Activated T-helper 1 cell treated with anti-CD3 and anti-CD28 coated beads, Interleukin-12 subunit alpha, Interleukin-12 subunit beta, Interleukin-2, Interleukin-4 antibody, amounts not matched to agents 30 ng/mL and 10 ng/mL and 1 ng/mL, durations not matched to agents 14 hours and 24 hours and 36 hours (primary cell): ENCODE data around the gene OBP2B. TPM values are rescaled to one million over a fixed set of nuclear protein-coding genes. Genes with fewer than 3 reads are reported as not detected.
A peak's percentile ranks its signal among the peaks of the same experiment; 100 is the strongest.
"Not testable (repeated sequence)": the region's sequence is repeated elsewhere in the genome, so short reads cannot be mapped to it uniquely, and the experiment has no call there.

Experiments used
- DNase-seq: peaks from one replicate; pipeline ENCODE4 v3.0.0; 2021; ENCODE audit warnings: low spot score
- H3K27ac Mint-ChIP-seq: one replicate; pipeline ENCODE4 v1.8.0; 2021; ENCODE audit warnings: mild to moderate bottlenecking, mixed read lengths
- H3K27me3 Mint-ChIP-seq: one replicate; pipeline ENCODE4 v1.8.0; 2022; ENCODE audit warnings: mild to moderate bottlenecking, moderate library complexity, mixed read lengths; ENCODE audit not compliant: insufficient read depth
- H3K36me3 Mint-ChIP-seq: one replicate; pipeline ENCODE4 v1.8.0; 2021; ENCODE audit warnings: low read depth, mixed read lengths
- H3K4me1 Mint-ChIP-seq: one replicate; pipeline ENCODE4 v1.8.0; 2021; ENCODE audit warnings: low read depth, mixed read lengths
- H3K4me3 Mint-ChIP-seq: one replicate; pipeline ENCODE4 v1.8.0; 2021; ENCODE audit warnings: mild to moderate bottlenecking, moderate library complexity, mixed read lengths
- H3K9me3 Mint-ChIP-seq: one replicate; pipeline ENCODE4 v1.8.0; 2021; ENCODE audit warnings: mixed read lengths
- intact Hi-C: fragments of 100-400 bp; cut with micrococcal nuclease; formaldehyde crosslinking; loops from one replicate; pipeline ENCODE4 v1.15.1; 2024
- total RNA-seq: library from RNA; stranded (reverse); gene quantifications from 2 replicates; pipeline ENCODE4 v1.2.3, GENCODE V29; 2022

Gene OBP2B
- total RNA-seq = not detected in 2 replicates

DNA sequence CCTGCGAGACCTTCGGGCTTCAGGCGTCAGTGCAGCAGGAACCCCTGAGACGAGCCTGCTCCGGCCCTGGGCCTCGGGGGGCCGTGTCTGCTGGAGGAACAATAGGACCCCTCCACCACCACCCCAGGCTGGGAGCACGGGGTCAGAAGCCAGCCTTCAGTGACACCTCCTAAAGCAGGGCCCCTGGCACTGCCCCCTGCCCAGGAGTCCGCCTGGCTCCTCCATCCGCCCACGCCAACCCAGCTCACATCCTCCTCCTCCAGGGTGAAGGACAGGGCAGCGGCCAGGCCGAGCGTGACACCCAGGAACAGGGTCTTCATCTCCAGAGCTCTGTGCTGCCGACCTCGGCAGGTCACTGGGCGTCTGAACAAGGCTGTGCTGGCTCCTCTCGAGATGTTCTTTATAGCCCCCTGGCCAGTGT is at the start of gene OBP2B:
TSS of gene OBP2B (minus strand) at position 371 of the 421 bp plus-strand sequence. CDS start at position 320, 51 bp downstream.
- H3K36me3 Mint-ChIP-seq, H3K9me3 Mint-ChIP-seq, DNase-seq, H3K4me3 Mint-ChIP-seq, H3K4me1 Mint-ChIP-seq, H3K27ac Mint-ChIP-seq, intact Hi-C loops: not testable (repeated sequence)
- H3K27me3 Mint-ChIP-seq = peaks cover 11% of the 10 kb centered on the region

GRCh38 chr9:133258061-133259015 is 49.3 kb upstream of the OBP2B start:
- no peak overlapping the region for H3K4me3 Mint-ChIP-seq
- no peak overlapping the region for H3K27ac Mint-ChIP-seq
- H3K36me3 Mint-ChIP-seq = no peaks in the 10 kb centered on the region
- no peaks in the 10 kb centered on the region for H3K9me3 Mint-ChIP-seq
- H3K27me3 Mint-ChIP-seq = peaks cover 3% of the 10 kb centered on the region
- no peak for DNase-seq
- intact Hi-C loops = no loop called here
- peaks cover 6% of the 10 kb centered on the region for H3K4me1 Mint-ChIP-seq

DNA sequence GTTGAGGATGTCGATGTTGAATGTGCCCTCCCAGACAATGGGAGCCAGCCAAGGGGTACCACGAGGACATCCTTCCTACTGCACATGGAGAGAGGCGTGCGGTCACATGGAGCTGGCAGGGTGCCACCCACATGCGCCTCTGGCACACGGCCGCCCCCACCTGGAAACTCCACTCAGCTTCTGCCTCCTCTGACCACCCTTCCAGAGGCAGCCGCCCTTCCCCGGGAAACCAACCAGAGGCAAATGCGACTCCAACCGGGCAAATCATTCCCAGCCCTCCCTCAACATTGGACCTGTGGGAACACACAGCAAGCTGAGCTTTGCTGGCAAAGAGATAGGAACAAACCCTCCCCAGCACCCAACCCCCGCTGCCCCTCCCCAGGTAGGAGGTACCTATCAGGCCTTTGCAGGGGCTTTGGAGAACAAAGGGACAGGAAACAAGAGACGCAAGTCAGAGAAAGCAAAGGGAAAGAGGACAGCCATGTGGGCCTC is 48.5 kb upstream of the OBP2B start:
- Mint-ChIP-seq H3K9me3 (no peaks in the 10 kb centered on the region), H3K4me1 (peaks cover 12% of the 10 kb centered on the region), H3K36me3 (no peaks in the 10 kb centered on the region), H3K27ac (no peak overlapping the region), H3K27me3 (peaks cover 3% of the 10 kb centered on the region), H3K4me3 (no peak overlapping the region)
- DNase-seq = no peak
- intact Hi-C loops = no loop called here

DNA sequence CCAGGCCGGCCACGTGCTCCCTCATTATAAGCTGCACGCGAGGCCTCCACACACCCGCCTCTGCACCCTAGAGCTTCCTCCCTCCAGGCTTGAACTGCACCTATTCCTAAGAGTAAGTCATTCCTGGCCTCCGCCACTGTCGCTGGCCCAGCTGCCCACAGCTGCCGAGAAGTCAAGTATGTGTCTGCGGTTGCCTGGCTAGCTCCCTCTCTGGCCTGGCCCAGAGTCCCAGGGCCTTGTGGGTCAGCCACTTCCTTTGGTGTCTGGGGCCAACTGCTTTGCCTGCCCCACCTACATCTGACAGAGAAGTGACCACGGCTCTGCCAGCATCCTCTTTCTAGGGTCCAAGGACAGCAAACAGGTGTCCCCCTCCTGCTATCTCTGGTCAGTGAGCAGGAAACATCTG is 47.6 kb upstream of the OBP2B start:
- no peaks in the 10 kb centered on the region for H3K27me3 Mint-ChIP-seq
- no peaks in the 10 kb centered on the region for H3K36me3 Mint-ChIP-seq
- DNase-seq = no peak
- H3K27ac Mint-ChIP-seq = no peak overlapping the region
- intact Hi-C loops = no loop called here
- H3K4me1 Mint-ChIP-seq = peaks cover 12% of the 10 kb centered on the region
- no peaks in the 10 kb centered on the region for H3K9me3 Mint-ChIP-seq
- H3K4me3 Mint-ChIP-seq = no peak overlapping the region

GRCh38 chr9:133256136-133256461 is 47.0 kb upstream of the OBP2B start:
- no peaks in the 10 kb centered on the region for H3K9me3 Mint-ChIP-seq
- no peak for DNase-seq
- H3K27me3 Mint-ChIP-seq = no peaks in the 10 kb centered on the region
- intact Hi-C loops = no loop called here
- H3K4me3 Mint-ChIP-seq = no peak overlapping the region
- no peaks in the 10 kb centered on the region for H3K36me3 Mint-ChIP-seq
- H3K4me1 Mint-ChIP-seq = peaks cover 12% of the 10 kb centered on the region
- no peak overlapping the region for H3K27ac Mint-ChIP-seq

DNA sequence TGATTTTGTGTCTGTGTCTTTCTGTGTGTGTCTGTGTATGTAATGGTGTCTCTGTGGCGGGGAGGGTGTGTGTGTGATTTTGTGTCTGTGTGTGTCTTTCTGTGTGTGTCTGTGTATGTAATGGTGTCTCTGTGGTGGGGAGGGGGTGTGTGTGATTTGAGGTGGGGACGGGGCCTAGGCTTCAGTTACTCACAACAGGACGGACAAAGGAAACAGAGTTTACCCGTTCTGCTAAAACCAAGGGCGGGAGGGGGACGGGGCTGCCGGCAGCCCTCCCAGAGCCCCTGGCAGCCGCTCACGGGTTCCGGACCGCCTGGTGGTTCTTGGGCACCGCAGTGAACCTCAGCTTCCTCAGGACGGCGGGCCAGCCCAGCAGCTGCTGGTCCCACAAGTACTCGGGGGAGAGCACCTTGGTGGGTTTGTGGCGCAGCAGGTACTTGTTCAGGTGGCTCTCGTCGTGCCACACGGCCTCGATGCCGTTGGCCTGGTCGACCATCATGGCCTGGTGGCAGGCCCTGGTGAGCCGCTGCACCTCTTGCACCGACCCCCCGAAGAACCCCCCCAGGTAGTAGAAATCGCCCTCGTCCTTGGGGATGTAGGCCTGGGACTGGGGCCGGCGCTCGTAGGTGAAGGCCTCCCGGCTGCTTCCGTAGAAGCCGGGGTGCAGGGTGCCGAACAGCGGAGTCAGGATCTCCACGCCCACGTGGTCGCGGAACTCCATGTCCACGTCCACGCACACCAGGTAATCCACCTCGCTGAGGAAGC is 46.5 kb upstream of the OBP2B start:
- Mint-ChIP-seq H3K36me3 (no peaks in the 10 kb centered on the region), H3K9me3 (no peaks in the 10 kb centered on the region), H3K4me3 (no peak overlapping the region), H3K27ac (no peak overlapping the region), H3K4me1 (peaks cover 12% of the 10 kb centered on the region), H3K27me3 (peaks cover 2% of the 10 kb centered on the region)
- intact Hi-C loops = no loop called here
- no peak for DNase-seq

DNA sequence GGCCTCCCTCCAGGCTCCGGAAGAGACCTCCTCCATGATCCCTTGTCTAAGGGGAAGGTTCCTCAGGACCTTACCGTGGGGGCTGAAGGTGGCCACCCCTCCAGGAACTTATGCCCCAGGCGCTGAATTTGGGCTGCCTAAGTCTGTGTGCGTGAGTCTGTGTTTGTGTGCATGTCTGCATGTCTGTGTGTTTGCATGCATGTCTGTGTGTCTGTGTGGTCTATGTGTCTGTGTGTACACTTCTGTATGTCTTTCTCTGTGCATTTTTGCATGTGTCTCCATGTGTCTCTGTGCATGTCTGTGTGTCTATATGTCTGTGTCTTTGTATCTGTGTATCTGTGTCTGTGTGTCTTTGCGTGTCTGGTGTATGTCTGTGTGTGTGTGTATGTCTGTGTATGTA is 45.4 kb upstream of the OBP2B start:
- H3K27ac Mint-ChIP-seq = no peak overlapping the region
- intact Hi-C loops = no loop called here
- no peak for DNase-seq
- no peak overlapping the region for H3K4me3 Mint-ChIP-seq
- H3K9me3 Mint-ChIP-seq = no peaks in the 10 kb centered on the region
- peaks cover 2% of the 10 kb centered on the region for H3K36me3 Mint-ChIP-seq
- H3K27me3 Mint-ChIP-seq = peaks cover 3% of the 10 kb centered on the region
- peaks cover 13% of the 10 kb centered on the region for H3K4me1 Mint-ChIP-seq

DNA sequence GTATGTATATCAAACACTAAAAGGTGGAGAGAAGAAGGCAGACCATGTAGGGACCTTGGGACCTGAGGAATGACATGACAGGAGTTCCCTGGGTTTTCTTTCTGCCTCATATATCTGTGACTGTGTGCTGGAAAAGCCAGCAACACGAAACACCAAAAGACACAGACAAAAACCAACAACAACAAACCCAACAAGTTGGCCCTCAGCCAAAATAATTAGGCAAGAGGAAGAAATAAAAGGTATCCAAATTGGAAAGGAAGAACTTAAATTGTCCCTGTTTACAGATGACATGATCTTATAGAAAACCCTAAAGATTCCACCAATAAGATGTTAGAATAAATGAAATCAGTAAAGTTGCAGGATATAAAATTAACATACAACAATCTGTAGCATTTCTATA is 44.2 kb upstream of the OBP2B start:
- H3K27ac Mint-ChIP-seq = no peak overlapping the region
- no peak for DNase-seq
- intact Hi-C loops = no loop called here
- peaks cover 23% of the 10 kb centered on the region for H3K4me1 Mint-ChIP-seq
- H3K36me3 Mint-ChIP-seq = peaks cover 2% of the 10 kb centered on the region
- H3K4me3 Mint-ChIP-seq = no peak overlapping the region
- H3K27me3 Mint-ChIP-seq = peaks cover 3% of the 10 kb centered on the region
- H3K9me3 Mint-ChIP-seq = no peaks in the 10 kb centered on the region

DNA sequence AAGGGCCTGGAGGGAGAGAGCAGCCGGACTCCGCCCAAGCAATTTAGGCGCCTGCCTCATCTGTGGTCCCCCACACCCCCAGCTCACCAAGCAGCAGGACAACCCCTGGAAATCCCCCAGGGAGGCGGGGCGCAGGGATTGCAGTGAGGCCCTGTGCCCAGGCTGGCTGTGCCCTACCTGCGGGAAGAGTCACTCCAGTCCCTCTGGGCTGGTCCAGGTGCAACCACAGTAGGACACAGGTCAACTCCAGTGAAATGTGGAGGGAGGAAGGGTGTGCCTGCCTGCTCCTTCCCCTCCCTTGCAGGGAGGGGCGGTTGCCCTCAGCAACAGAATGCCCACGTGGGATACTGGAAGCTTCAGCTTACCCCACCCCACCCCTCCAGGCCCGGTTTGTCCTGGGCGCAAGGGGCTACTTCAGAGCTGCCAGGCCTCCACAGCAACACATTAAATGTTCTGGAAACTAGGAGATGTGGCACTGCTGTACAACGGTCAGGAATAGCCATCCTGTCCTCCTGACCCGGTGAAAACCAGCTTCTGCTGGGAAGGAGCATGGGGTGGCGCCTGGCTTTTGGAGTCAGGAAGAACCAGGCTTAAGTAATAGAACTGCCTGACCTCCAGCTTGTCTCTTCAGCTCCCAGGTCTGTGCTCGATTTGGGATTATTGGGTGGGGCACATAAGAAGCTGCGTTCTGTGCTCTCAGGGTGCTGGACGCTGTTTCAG is 43.4 kb upstream of the OBP2B start:
- peaks cover 2% of the 10 kb centered on the region for H3K36me3 Mint-ChIP-seq
- intact Hi-C loops = no loop called here
- H3K27ac Mint-ChIP-seq = no peak overlapping the region
- H3K4me3 Mint-ChIP-seq = peak overlapping the region; percentile 43
- H3K4me1 Mint-ChIP-seq = peaks cover 23% of the 10 kb centered on the region
- DNase-seq = peak; percentile 35
- no peaks in the 10 kb centered on the region for H3K9me3 Mint-ChIP-seq
- peaks cover 3% of the 10 kb centered on the region for H3K27me3 Mint-ChIP-seq

GRCh38 chr9:133251773-133252172 is 42.7 kb upstream of the OBP2B start:
- Mint-ChIP-seq H3K27me3 (peaks cover 3% of the 10 kb centered on the region), H3K4me3 (peak overlapping the region; percentile 43), H3K27ac (no peak overlapping the region), H3K4me1 (peaks cover 23% of the 10 kb centered on the region), H3K9me3 (no peaks in the 10 kb centered on the region), H3K36me3 (peaks cover 2% of the 10 kb centered on the region)
- intact Hi-C loops = no loop called here
- peak; percentile 44 for DNase-seq

DNA sequence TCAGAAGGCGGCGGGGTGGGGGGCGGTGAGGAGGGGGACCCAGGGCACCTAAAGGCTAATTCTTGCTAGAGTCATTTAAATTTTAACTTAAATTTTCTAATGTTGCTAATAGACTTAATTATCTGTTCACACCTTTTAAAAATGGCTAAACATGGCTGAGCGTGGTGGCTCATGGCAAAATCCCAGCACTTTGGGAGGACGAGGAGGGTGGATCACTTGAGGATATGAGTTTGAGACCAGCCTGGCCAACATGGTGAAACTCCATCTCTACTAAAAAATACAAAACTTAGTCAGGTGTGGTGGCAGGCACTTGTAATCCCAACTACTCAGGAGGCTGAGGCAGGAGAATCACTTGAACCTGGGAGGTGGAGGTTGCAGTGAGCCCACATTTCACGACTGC is 42.2 kb upstream of the OBP2B start:
- H3K4me3 Mint-ChIP-seq, H3K36me3 Mint-ChIP-seq, H3K27me3 Mint-ChIP-seq, DNase-seq, intact Hi-C loops, H3K27ac Mint-ChIP-seq, H3K9me3 Mint-ChIP-seq: not testable (repeated sequence)
- peaks cover 23% of the 10 kb centered on the region for H3K4me1 Mint-ChIP-seq

DNA sequence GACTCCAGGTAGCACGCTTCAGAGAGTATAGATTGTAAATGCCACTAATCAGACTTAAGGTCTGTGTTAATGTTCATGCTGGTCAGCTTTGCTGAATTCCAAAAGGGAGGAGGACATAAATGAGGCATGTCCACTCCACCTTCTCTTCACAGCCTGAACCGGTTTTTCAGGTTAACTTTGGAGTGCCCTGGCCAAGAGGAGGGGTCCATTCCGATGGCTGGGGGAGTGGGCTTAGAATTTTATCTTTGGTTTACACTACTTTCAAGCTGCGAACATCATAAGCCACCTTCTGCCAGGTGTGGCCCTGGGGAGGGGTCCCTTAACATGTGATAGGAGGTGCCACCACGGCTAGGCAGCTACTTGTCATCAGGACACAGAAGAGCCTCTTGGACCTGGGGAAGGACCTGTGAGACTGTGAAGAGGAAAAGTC is 41.7 kb upstream of the OBP2B start:
- Mint-ChIP-seq H3K4me3 (no peak overlapping the region), H3K27me3 (peaks cover 3% of the 10 kb centered on the region), H3K9me3 (no peaks in the 10 kb centered on the region), H3K36me3 (peaks cover 2% of the 10 kb centered on the region), H3K4me1 (peaks cover 23% of the 10 kb centered on the region), H3K27ac (no peak overlapping the region)
- intact Hi-C loops = no loop called here
- no peak for DNase-seq
